ENCODE data around the gene PEX6.

GRCh38 chr6:43021270-43022047, 42.5 kb upstream of the PEX6 start, which contains the start of gene RRP36:
- TF ChIP-seq, protein P1, sequence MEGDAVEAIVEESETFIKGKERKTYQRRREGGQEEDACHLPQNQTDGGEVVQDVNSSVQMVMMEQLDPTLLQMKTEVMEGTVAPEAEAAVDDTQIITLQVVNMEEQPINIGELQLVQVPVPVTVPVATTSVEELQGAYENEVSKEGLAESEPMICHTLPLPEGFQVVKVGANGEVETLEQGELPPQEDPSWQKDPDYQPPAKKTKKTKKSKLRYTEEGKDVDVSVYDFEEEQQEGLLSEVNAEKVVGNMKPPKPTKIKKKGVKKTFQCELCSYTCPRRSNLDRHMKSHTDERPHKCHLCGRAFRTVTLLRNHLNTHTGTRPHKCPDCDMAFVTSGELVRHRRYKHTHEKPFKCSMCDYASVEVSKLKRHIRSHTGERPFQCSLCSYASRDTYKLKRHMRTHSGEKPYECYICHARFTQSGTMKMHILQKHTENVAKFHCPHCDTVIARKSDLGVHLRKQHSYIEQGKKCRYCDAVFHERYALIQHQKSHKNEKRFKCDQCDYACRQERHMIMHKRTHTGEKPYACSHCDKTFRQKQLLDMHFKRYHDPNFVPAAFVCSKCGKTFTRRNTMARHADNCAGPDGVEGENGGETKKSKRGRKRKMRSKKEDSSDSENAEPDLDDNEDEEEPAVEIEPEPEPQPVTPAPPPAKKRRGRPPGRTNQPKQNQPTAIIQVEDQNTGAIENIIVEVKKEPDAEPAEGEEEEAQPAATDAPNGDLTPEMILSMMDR (conservative IDR thresholded peaks at IDR 0.05 in 1 of 2, IDR thresholded peaks at IDR 0.05 in 1 of 2; ENCODE audit: extremely low read depth in 1 of 2, insufficient read depth in 1 of 2, low read depth in 1 of 2, low read length in 2 of 2) = no peak
- no peak for TF ChIP-seq EZH2 (IDR thresholded peaks at IDR 0.05; ENCODE audit: borderline replicate concordance, low read length)
